ENCODE measurements around the gene ZNF710. TPM values are rescaled to one million over a fixed set of nuclear protein-coding genes. Genes with fewer than 3 reads are reported as not detected.
"Not testable (repeated sequence)": the region's sequence is repeated elsewhere in the genome, so short reads cannot be mapped to it uniquely, and the experiment has no call there.

Gene ZNF710
- total and polyA plus RNA-seq, 2 donors (not counting 3 experiments of a cell fraction or from before 2014, with no cell fraction given), result 8.9 to 32.4 TPM

DNA sequence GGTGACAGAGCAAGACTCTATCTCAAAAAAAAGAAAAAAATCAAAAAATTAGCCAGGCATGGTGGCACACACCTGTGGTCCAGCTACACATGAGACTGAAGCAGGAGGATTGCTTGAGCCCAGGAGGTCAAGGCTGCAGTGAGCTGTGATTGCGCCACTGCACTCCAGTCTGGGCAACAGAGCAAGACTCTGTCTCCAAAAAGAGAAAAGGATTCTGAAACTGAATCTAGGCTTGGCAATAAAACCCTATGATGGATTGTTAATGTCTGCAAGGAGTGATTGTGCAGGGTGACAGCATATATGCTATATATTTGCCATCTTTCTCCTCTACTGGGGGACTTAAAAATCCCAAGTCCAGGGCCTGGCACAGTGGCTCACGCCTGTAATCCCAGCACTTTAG, 69.5 kb downstream of the ZNF710 start:
- H3K27me3 ChIP-seq (ENCODE audit: control insufficient read depth in 2 of 2, insufficient read depth in 2 of 2, low read length in 2 of 2); BruUV-seq (replicated peaks); H3K9ac ChIP-seq (replicated peaks; ENCODE audit: extremely low read depth, insufficient read depth, low read length); H4K20me1 ChIP-seq (replicated peaks; ENCODE audit: control insufficient read depth, extremely low read depth, insufficient read depth, low read length); H3K4me2 ChIP-seq (ENCODE audit: insufficient read depth, low read length); H3K27ac ChIP-seq (ENCODE audit: insufficient read depth, low read depth, low read length); H3K79me2 ChIP-seq (ENCODE audit: control insufficient read depth, insufficient read depth, low read length); dilution Hi-C loops (cut with MboI; ENCODE audit: extremely low pct_ligation_motif_present, low sequenced_read_pairs); FAIRE-seq; H3K4me1 ChIP-seq (ENCODE audit: control insufficient read depth, extremely low read depth, insufficient read depth, low read length); POLR2A ChIA-PET; DNase-seq (ENCODE audit: low read depth, low spot score); H3K4me3 ChIP-seq (replicated peaks in 1 of 3; ENCODE audit: insufficient read depth in 1 of 3, low read depth in 1 of 3, low read length in 3 of 3); H3K9me1 ChIP-seq (replicated peaks; ENCODE audit: control insufficient read depth, extremely low read depth, insufficient read depth, low read length); H2AFZ ChIP-seq (ENCODE audit: low read depth, low read length); H3K9me3 ChIP-seq (replicated peaks; ENCODE audit: control insufficient read depth, insufficient read depth, low read length): not testable (repeated sequence)
- CTCF ChIA-PET, result interaction anchor here (0.7 to 2.5 kb wide), 32 partner anchors 9 to 332 kb away, joined by 3 to 23 read pairs (median 6); partner anchors contain the start of genes AP3S2, ARPIN and ZNF710
- H3K36me3 ChIP-seq (ENCODE audit: control insufficient read depth in 2 of 2, extremely low read depth in 1 of 2, insufficient read depth in 2 of 2, low read length in 2 of 2), result peaks cover 2 to 18% of the 10 kb centered on the region in 2 experiments
- intact Hi-C loops (cut with micrococcal nuclease), result loop anchor here (1.0 to 5.0 kb wide), 6 partner anchors 70 to 330 kb away; partner anchors contain the start of gene ARPIN

DNA sequence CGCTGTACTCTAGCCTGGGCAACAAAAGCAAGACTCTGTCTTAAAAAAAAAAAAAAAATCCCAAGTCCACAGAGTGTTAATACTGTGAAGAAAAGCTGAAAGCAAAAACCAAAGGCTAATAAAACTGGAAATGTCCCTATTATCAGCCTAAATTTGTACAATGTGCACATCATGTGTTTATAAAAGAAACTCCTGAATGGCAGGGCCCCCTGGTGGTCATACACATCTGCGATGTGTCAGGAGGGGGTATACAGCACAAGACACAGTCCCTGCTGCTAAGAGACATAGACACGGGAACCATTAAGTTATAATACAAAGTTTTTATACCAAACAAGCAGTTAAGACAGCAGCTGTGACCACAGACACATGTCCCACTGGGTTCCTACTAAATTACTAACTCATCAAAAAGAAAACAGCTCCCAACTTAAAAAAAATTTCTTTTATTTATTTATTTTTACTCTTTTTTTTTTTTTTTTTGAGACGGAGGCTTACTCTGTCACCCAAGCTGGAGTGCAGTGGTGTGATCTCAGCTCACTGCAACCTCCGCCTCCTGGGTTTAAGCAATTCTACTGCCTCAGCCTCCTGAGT, 70.2 kb downstream of the ZNF710 start:
- Histone ChIP-seq H3K4me3 (replicated peaks in 1 of 3; ENCODE audit: insufficient read depth in 1 of 3, low read depth in 1 of 3, low read length in 3 of 3) (no peak overlapping the region), H3K9me3 (replicated peaks; ENCODE audit: control insufficient read depth, insufficient read depth, low read length) (no peaks in the 10 kb centered on the region), H2AFZ (ENCODE audit: low read depth, low read length) (no peak overlapping the region), H3K27ac (ENCODE audit: insufficient read depth, low read depth, low read length) (no peak overlapping the region), H3K79me2 (ENCODE audit: control insufficient read depth, insufficient read depth, low read length) (no peaks in the 10 kb centered on the region), H3K9me1 (replicated peaks; ENCODE audit: control insufficient read depth, extremely low read depth, insufficient read depth, low read length) (no peaks in the 10 kb centered on the region), H3K4me1 (ENCODE audit: control insufficient read depth, extremely low read depth, insufficient read depth, low read length) (no peaks in the 10 kb centered on the region), H3K36me3 (ENCODE audit: control insufficient read depth in 2 of 2, extremely low read depth in 1 of 2, insufficient read depth in 2 of 2, low read length in 2 of 2) (peaks cover 2 to 20% of the 10 kb centered on the region in 2 experiments), H3K9ac (replicated peaks; ENCODE audit: extremely low read depth, insufficient read depth, low read length) (no peak overlapping the region), H3K4me2 (ENCODE audit: insufficient read depth, low read length) (no peak overlapping the region), H4K20me1 (replicated peaks; ENCODE audit: control insufficient read depth, extremely low read depth, insufficient read depth, low read length) (no peaks in the 10 kb centered on the region), H3K27me3 (ENCODE audit: control insufficient read depth in 2 of 2, insufficient read depth in 2 of 2, low read length in 2 of 2) (no peaks in the 10 kb centered on the region)
- DNase-seq (ENCODE audit: low read depth, low spot score), result peak; percentile 85
- intact Hi-C loops (cut with micrococcal nuclease) (loop anchor here (1.0 to 5.0 kb wide), 6 partner anchors 71 to 331 kb away; partner anchors contain the start of gene ARPIN), dilution Hi-C loops (cut with MboI; ENCODE audit: extremely low pct_ligation_motif_present, low sequenced_read_pairs) (no loop called here)
- ChIA-PET CTCF (interaction anchor here (0.7 to 2.5 kb wide), 34 partner anchors 9 to 333 kb away, joined by 3 to 23 read pairs (median 6); partner anchors contain the start of genes AP3S2, ARPIN and ZNF710), POLR2A (no interaction called here)
- no peak for TF ChIP-seq POLR2AphosphoS5 (IDR thresholded peaks at IDR 0.05; ENCODE audit: insufficient read depth, low read depth, low read length)
- TF ChIP-seq, protein P1, sequence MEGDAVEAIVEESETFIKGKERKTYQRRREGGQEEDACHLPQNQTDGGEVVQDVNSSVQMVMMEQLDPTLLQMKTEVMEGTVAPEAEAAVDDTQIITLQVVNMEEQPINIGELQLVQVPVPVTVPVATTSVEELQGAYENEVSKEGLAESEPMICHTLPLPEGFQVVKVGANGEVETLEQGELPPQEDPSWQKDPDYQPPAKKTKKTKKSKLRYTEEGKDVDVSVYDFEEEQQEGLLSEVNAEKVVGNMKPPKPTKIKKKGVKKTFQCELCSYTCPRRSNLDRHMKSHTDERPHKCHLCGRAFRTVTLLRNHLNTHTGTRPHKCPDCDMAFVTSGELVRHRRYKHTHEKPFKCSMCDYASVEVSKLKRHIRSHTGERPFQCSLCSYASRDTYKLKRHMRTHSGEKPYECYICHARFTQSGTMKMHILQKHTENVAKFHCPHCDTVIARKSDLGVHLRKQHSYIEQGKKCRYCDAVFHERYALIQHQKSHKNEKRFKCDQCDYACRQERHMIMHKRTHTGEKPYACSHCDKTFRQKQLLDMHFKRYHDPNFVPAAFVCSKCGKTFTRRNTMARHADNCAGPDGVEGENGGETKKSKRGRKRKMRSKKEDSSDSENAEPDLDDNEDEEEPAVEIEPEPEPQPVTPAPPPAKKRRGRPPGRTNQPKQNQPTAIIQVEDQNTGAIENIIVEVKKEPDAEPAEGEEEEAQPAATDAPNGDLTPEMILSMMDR (IDR thresholded peaks at IDR 0.05; ENCODE audit: extremely low read depth in 1 of 2, insufficient read depth in 1 of 2, low read depth in 1 of 2, low read length in 2 of 2), result peak; percentile 64 to 87
- no TSS peak for BruUV-seq (replicated peaks)
- peak; percentile 57 for FAIRE-seq
